PFSK-1 (cell line): ENCODE results near the gene PTGIS.

Experiments
- FOXP2 ChIP-seq: optimal IDR thresholded peaks from 2 replicates; pipeline ENCODE3; 2011; ENCODE audit warnings: borderline replicate concordance, control low read depth, inconsistent platforms; ENCODE audit not compliant: insufficient read depth; ENCODE audit errors: extremely low read length, extremely low read depth
- POLR2AphosphoS5 ChIP-seq: IDR thresholded peaks from 2 replicates; pipeline ENCODE4 v1.6.1; 2012; ENCODE audit warnings: low read depth, mild to moderate bottlenecking, control low read depth, low read length, moderate library complexity
- SIN3A ChIP-seq: IDR thresholded peaks from 2 replicates; pipeline ENCODE4 v1.6.1; 2012; ENCODE audit warnings: mild to moderate bottlenecking, low read length, moderate library complexity, borderline replicate concordance; ENCODE audit not compliant: insufficient read depth
- TAF1 ChIP-seq: IDR thresholded peaks from 2 replicates; pipeline ENCODE4 v1.6.1; 2012; ENCODE audit warnings: low read length, control low read depth, borderline replicate concordance; ENCODE audit not compliant: insufficient read depth
- TF ChIP-seq, protein P1 (sequence below), 2 experiments: IDR thresholded peaks; 2 replicates each; pipeline versions ENCODE4 v1.6.1 to v1.8.0; 2011 to 2012; ENCODE audit warnings: low read depth in 2 of 2, low read length in 2 of 2, control low read depth in 1 of 2, inconsistent platforms in 1 of 2, mild to moderate bottlenecking in 1 of 2, moderate library complexity in 1 of 2; ENCODE audit not compliant: insufficient read depth in 1 of 2

DNA sequence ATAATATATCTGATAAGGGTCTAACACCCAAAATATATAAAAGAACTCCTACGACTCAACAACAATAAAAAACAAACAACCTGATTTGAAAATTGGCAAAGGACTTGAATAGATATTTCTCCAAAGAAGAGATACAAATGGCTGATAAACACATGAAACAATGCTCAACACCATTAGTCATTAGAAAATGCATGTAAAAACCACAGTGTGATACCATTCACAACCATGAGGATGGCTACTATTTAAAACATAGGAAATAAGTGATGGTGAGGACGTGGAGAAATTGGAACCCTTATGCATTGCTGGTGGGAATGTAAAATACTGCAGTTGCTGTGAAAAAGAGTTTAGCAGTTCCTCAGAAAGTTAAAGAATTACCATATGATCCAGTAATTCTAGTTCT lies 41.4 kb downstream of the PTGIS start:
- TF ChIP-seq POLR2AphosphoS5 = no peak
- TF ChIP-seq TAF1 = no peak
- TF ChIP-seq SIN3A = no peak
- TF ChIP-seq, protein P1, sequence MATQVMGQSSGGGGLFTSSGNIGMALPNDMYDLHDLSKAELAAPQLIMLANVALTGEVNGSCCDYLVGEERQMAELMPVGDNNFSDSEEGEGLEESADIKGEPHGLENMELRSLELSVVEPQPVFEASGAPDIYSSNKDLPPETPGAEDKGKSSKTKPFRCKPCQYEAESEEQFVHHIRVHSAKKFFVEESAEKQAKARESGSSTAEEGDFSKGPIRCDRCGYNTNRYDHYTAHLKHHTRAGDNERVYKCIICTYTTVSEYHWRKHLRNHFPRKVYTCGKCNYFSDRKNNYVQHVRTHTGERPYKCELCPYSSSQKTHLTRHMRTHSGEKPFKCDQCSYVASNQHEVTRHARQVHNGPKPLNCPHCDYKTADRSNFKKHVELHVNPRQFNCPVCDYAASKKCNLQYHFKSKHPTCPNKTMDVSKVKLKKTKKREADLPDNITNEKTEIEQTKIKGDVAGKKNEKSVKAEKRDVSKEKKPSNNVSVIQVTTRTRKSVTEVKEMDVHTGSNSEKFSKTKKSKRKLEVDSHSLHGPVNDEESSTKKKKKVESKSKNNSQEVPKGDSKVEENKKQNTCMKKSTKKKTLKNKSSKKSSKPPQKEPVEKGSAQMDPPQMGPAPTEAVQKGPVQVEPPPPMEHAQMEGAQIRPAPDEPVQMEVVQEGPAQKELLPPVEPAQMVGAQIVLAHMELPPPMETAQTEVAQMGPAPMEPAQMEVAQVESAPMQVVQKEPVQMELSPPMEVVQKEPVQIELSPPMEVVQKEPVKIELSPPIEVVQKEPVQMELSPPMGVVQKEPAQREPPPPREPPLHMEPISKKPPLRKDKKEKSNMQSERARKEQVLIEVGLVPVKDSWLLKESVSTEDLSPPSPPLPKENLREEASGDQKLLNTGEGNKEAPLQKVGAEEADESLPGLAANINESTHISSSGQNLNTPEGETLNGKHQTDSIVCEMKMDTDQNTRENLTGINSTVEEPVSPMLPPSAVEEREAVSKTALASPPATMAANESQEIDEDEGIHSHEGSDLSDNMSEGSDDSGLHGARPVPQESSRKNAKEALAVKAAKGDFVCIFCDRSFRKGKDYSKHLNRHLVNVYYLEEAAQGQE (IDR thresholded peaks at IDR 0.05; ENCODE audit: insufficient read depth in 1 of 2, low read depth in 2 of 2, low read length in 2 of 2) = no peak
- no peak for TF ChIP-seq FOXP2
